Naive thymus-derived CD4-positive, alpha-beta T cell (primary cell): ENCODE measurements around the gene MID1. TPM values are rescaled to one million over a fixed set of nuclear protein-coding genes. Genes with fewer than 3 reads are reported as not detected.

ENCODE experiments used
- ATAC-seq: fragments of 150-1000 bp; cut with Tn5 transposase; 2 replicates; pipeline ENCODE4 v1.10.0; 2021; ENCODE audit warnings: mild to moderate bottlenecking, moderate library complexity
- CTCF ChIA-PET: fragments of 350-600 bp; sonication (Branson Sonifier 250); formaldehyde crosslinking; loops from one replicate; lab custom pipeline; 2021; ENCODE audit warnings: antibody characterized with exemption; lab: Charles Lee
- POLR2A ChIA-PET: fragments of 350-600 bp; sonication (Branson Sonifier 250); formaldehyde crosslinking; loops from one replicate; lab custom pipeline; 2021; ENCODE audit warnings: antibody characterized with exemption, inconsistent platforms; lab: Charles Lee
- DNase-seq, 9 donors: peaks; one replicate each; pipeline versions ENCODE4 v3.0.0 to v3.0.0-alpha.2; 2020 to 2022; ENCODE audit warnings: mixed read lengths in 1 of 9
- H3K27ac ChIP-seq: one replicate; pipeline ENCODE4 v1.7.0; 2013; ENCODE audit warnings: mild to moderate bottlenecking, low read depth, low read length, moderate library complexity
- H3K27me3 ChIP-seq, 2 donors: one replicate each; pipeline ENCODE4 v1.7.0; 2013; ENCODE audit warnings: low read length in 2 of 2, mild to moderate bottlenecking in 2 of 2, moderate library complexity in 2 of 2; ENCODE audit not compliant: control insufficient read depth in 2 of 2, insufficient read depth in 2 of 2
- H3K36me3 ChIP-seq, 3 experiments: 1 replicate in 2 of 3; 2 replicates in 1 of 3; pipeline ENCODE4 v1.7.0; 2013; ENCODE audit warnings: low read length in 3 of 3, mild to moderate bottlenecking in 3 of 3, moderate library complexity in 1 of 3; ENCODE audit not compliant: insufficient read depth in 3 of 3, control insufficient read depth in 2 of 3
- H3K4me1 ChIP-seq, 2 donors: one replicate each; pipeline ENCODE4 v1.7.0; 2013; ENCODE audit warnings: low read length in 2 of 2, mild to moderate bottlenecking in 2 of 2, moderate library complexity in 1 of 2; ENCODE audit not compliant: control insufficient read depth in 2 of 2, insufficient read depth in 2 of 2
- H3K4me3 ChIP-seq: 2 replicates; pipeline ENCODE4 v1.7.0; 2013; ENCODE audit warnings: mild to moderate bottlenecking, low read length
- H3K9me3 ChIP-seq, 3 experiments: 1 replicate in 2 of 3; 2 replicates in 1 of 3; pipeline ENCODE4 v1.7.0; 2013; ENCODE audit warnings: low read length in 3 of 3; ENCODE audit not compliant: control insufficient read depth in 2 of 3
- H3K27ac Mint-ChIP-seq, 9 donors: one replicate each; pipeline ENCODE4 v1.8.0; 2020 to 2022; ENCODE audit warnings: mixed read lengths in 9 of 9, mild to moderate bottlenecking in 8 of 9, moderate library complexity in 5 of 9, inconsistent platforms in 2 of 9
- H3K27me3 Mint-ChIP-seq, 5 donors: one replicate each; pipeline ENCODE4 v1.8.0; 2021 to 2022; ENCODE audit warnings: mixed read lengths in 5 of 5, mild to moderate bottlenecking in 1 of 5
- H3K36me3 Mint-ChIP-seq, 5 donors: one replicate each; pipeline ENCODE4 v1.8.0; 2020 to 2022; ENCODE audit warnings: mixed read lengths in 5 of 5, mild to moderate bottlenecking in 3 of 5, inconsistent platforms in 1 of 5
- H3K4me1 Mint-ChIP-seq, 7 donors: one replicate each; pipeline ENCODE4 v1.8.0; 2020 to 2022; ENCODE audit warnings: mixed read lengths in 7 of 7, mild to moderate bottlenecking in 3 of 7, inconsistent platforms in 1 of 7
- H3K4me3 Mint-ChIP-seq, 10 donors: one replicate each; pipeline ENCODE4 v1.8.0; 2020 to 2022; ENCODE audit warnings: mild to moderate bottlenecking in 10 of 10, mixed read lengths in 10 of 10, moderate library complexity in 6 of 10, inconsistent platforms in 2 of 10
- H3K9me3 Mint-ChIP-seq, 11 donors: one replicate each; pipeline ENCODE4 v1.8.0; 2020 to 2022; ENCODE audit warnings: mixed read lengths in 11 of 11, mild to moderate bottlenecking in 4 of 11, inconsistent platforms in 1 of 11, moderate library complexity in 1 of 11
- intact Hi-C, 2 donors: fragments of 100-400 bp; cut with micrococcal nuclease; formaldehyde crosslinking; loops; one replicate each; pipeline ENCODE4 v1.15.1; 2023
- polyA plus RNA-seq, 2 donors: library from polyadenylated mRNA; unstranded; fragments of 300-500 nt; fragmentation: Illumina TruSeq; gene quantifications; one replicate each; pipeline ENCODE4 v1.2.3, GENCODE V29; 2021
- total RNA-seq, 6 experiments: library from RNA in 5 of 6; stranded (reverse) in 5 of 6; gene quantifications; 1 replicate in 5 of 6; 2 replicates in 1 of 6; pipeline ENCODE4 v1.2.3 and lab custom pipeline; 2021 to 2026

Gene MID1
- total and polyA plus RNA-seq, 7 experiments from 2014 or later: 0.12 to 0.27 (median 0.22) TPM; not detected in 2

GRCh38 chrX:10574663-10575062 is 45.7 kb downstream of the MID1 start:
- ATAC-seq (no peak), DNase-seq (no peak)
- Histone ChIP-seq H3K27ac (no peak overlapping the region), H3K36me3 (no peaks in the 10 kb centered on the region), H3K4me1 (no peaks in the 10 kb centered on the region), H3K9me3 (no peaks in the 10 kb centered on the region), H3K4me3 (no peak overlapping the region), H3K27me3 (no peaks in the 10 kb centered on the region)
- Mint-ChIP-seq H3K9me3 (peaks cover 0 to 6% (median 0%) of the 10 kb centered on the region in 11 donors), H3K36me3 (no peaks in the 10 kb centered on the region), H3K27ac (no peak overlapping the region), H3K27me3 (no peaks in the 10 kb centered on the region), H3K4me3 (no peak overlapping the region), H3K4me1 (peaks cover 0 to 1% (median 0%) of the 10 kb centered on the region in 7 donors)
- POLR2A ChIA-PET: no interaction called here
- intact Hi-C loops: no loop called here
- CTCF ChIA-PET: no interaction called here

GRCh38 chrX:10571260-10571659 is 49.1 kb downstream of the MID1 start:
- intact Hi-C loops: no loop called here
- no peaks in the 10 kb centered on the region for H3K36me3 Mint-ChIP-seq
- H3K27ac Mint-ChIP-seq: no peak overlapping the region
- Histone ChIP-seq H3K4me3 (no peak overlapping the region), H3K36me3 (no peaks in the 10 kb centered on the region), H3K27me3 (no peaks in the 10 kb centered on the region), H3K4me1 (no peaks in the 10 kb centered on the region), H3K27ac (no peak overlapping the region), H3K9me3 (no peaks in the 10 kb centered on the region)
- ATAC-seq (no peak), DNase-seq (no peak)
- H3K27me3 Mint-ChIP-seq: no peaks in the 10 kb centered on the region
- peaks cover 0 to 6% (median 0%) of the 10 kb centered on the region in 11 donors for H3K9me3 Mint-ChIP-seq
- ChIA-PET CTCF (no interaction called here), POLR2A (no interaction called here)
- no peak overlapping the region for H3K4me3 Mint-ChIP-seq
- peaks cover 0 to 1% (median 0%) of the 10 kb centered on the region in 7 donors for H3K4me1 Mint-ChIP-seq

- no peak overlapping the region for H3K4me3 Mint-ChIP-seq
- H3K27ac Mint-ChIP-seq: no peak overlapping the region
- DNase-seq (no peak), ATAC-seq (no peak)
- POLR2A ChIA-PET: no interaction called here
- Histone ChIP-seq H3K9me3 (no peaks in the 10 kb centered on the region), H3K4me1 (no peaks in the 10 kb centered on the region), H3K36me3 (no peaks in the 10 kb centered on the region), H3K27me3 (no peaks in the 10 kb centered on the region), H3K27ac (no peak overlapping the region), H3K4me3 (no peak overlapping the region)
- CTCF ChIA-PET: no interaction called here
- peaks cover 0 to 1% (median 0%) of the 10 kb centered on the region in 7 donors for H3K4me1 Mint-ChIP-seq
- no peaks in the 10 kb centered on the region for H3K27me3 Mint-ChIP-seq
- intact Hi-C loops: no loop called here
- no peaks in the 10 kb centered on the region for H3K36me3 Mint-ChIP-seq
- peaks cover 0 to 6% (median 0%) of the 10 kb centered on the region in 11 donors for H3K9me3 Mint-ChIP-seq
These were observed 49.8 kb downstream of the MID1 start for GRCh38 chrX:10570601-10571000.

DNA sequence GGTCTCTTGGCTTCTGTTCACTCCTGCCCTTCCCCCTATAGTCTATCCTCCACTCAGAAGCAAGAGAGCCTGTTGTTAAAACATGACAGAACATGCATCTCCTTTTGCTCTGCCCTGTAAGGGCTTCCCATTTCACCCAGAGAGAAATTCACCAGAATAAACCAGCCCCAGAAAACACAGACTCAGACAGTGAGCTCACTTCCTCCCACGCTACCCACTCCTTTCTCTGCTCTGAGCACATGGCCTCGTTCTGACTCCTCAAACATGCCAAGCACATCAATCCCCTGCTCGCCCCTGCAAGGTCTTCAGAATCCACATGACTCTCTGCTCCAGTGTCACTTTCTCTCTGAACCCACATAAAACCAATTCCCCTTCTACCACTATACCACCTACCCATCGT is 50.4 kb downstream of the MID1 start:
- Mint-ChIP-seq H3K9me3 (peaks cover 0 to 6% (median 0%) of the 10 kb centered on the region in 11 donors), H3K4me3 (no peak overlapping the region), H3K27me3 (no peaks in the 10 kb centered on the region), H3K36me3 (no peaks in the 10 kb centered on the region), H3K4me1 (peaks cover 0 to 1% (median 0%) of the 10 kb centered on the region in 7 donors), H3K27ac (no peak overlapping the region)
- H3K27me3 ChIP-seq: no peaks in the 10 kb centered on the region
- no peak overlapping the region for H3K27ac ChIP-seq
- H3K4me1 ChIP-seq: no peaks in the 10 kb centered on the region
- ATAC-seq: no peak
- intact Hi-C loops: no loop called here
- POLR2A ChIA-PET: no interaction called here
- no peak for DNase-seq
- CTCF ChIA-PET: no interaction called here
- H3K4me3 ChIP-seq: no peak overlapping the region
- no peaks in the 10 kb centered on the region for H3K9me3 ChIP-seq
- no peaks in the 10 kb centered on the region for H3K36me3 ChIP-seq

- H3K36me3 Mint-ChIP-seq: no peaks in the 10 kb centered on the region
- ChIA-PET CTCF (no interaction called here), POLR2A (no interaction called here)
- H3K9me3 ChIP-seq: no peaks in the 10 kb centered on the region
- no peaks in the 10 kb centered on the region for H3K36me3 ChIP-seq
- intact Hi-C loops: no loop called here
- ATAC-seq (no peak), DNase-seq (no peak)
- H3K4me3 Mint-ChIP-seq: no peak overlapping the region
- peaks cover 0 to 6% (median 0%) of the 10 kb centered on the region in 11 donors for H3K9me3 Mint-ChIP-seq
- H3K27ac Mint-ChIP-seq: no peak overlapping the region
- no peak overlapping the region for H3K4me3 ChIP-seq
- H3K27me3 Mint-ChIP-seq: no peaks in the 10 kb centered on the region
- H3K27me3 ChIP-seq: no peaks in the 10 kb centered on the region
- H3K27ac ChIP-seq: no peak overlapping the region
- H3K4me1 Mint-ChIP-seq: peaks cover 0 to 1% (median 0%) of the 10 kb centered on the region in 7 donors
- H3K4me1 ChIP-seq: no peaks in the 10 kb centered on the region
These were observed 52.0 kb downstream of the MID1 start for GRCh38 chrX:10568428-10568827.

- Histone ChIP-seq H3K27me3 (no peaks in the 10 kb centered on the region), H3K36me3 (no peaks in the 10 kb centered on the region), H3K9me3 (no peaks in the 10 kb centered on the region), H3K4me3 (no peak overlapping the region), H3K4me1 (no peaks in the 10 kb centered on the region), H3K27ac (no peak overlapping the region)
- Mint-ChIP-seq H3K9me3 (peaks cover 0 to 6% (median 0%) of the 10 kb centered on the region in 11 donors), H3K4me1 (peaks cover 0 to 1% (median 0%) of the 10 kb centered on the region in 7 donors), H3K36me3 (no peaks in the 10 kb centered on the region), H3K27me3 (no peaks in the 10 kb centered on the region), H3K4me3 (no peak overlapping the region), H3K27ac (no peak overlapping the region)
- intact Hi-C loops: no loop called here
- DNase-seq (no peak), ATAC-seq (no peak)
- ChIA-PET CTCF (no interaction called here), POLR2A (no interaction called here)
These were observed 53.2 kb downstream of the MID1 start for GRCh38 chrX:10567136-10567535.

DNA sequence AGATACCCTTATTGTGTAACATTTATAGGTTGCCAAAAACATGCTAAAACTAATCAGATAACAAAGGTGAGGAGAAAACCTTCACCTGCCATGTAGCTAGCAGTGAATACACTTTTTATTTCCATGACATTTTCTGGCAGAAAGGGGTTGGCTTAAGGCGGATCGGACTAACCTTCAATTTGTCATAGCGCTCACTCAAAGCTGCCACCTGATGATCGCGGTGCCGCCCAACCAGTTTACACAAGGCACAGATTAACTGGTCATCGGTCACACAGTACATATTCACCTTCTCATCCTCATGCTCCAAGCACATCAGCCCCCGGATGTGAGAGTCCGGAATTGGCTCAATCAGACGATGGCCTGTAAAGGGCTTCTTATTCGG is 53.7 kb downstream of the MID1 start:
- ATAC-seq: no peak
- H3K4me1 Mint-ChIP-seq: peaks cover 0 to 1% (median 0%) of the 10 kb centered on the region in 7 donors
- Histone ChIP-seq H3K4me1 (no peaks in the 10 kb centered on the region), H3K36me3 (no peaks in the 10 kb centered on the region), H3K4me3 (no peak overlapping the region), H3K9me3 (no peaks in the 10 kb centered on the region), H3K27me3 (no peaks in the 10 kb centered on the region), H3K27ac (no peak overlapping the region)
- H3K4me3 Mint-ChIP-seq: no peak overlapping the region
- H3K27me3 Mint-ChIP-seq: no peaks in the 10 kb centered on the region
- POLR2A ChIA-PET: no interaction called here
- H3K36me3 Mint-ChIP-seq: no peaks in the 10 kb centered on the region
- DNase-seq: no peak
- CTCF ChIA-PET: no interaction called here
- peaks cover 0 to 6% (median under 1%) of the 10 kb centered on the region in 11 donors for H3K9me3 Mint-ChIP-seq
- no peak overlapping the region for H3K27ac Mint-ChIP-seq
- intact Hi-C loops: no loop called here
